HepG2 (cell line): ENCODE data around the gene CCDC83. TPM values are rescaled to one million over a fixed set of nuclear protein-coding genes. Genes with fewer than 3 reads are reported as not detected.

Experiments used
- AFF4 ChIP-seq: sonication (generic); formaldehyde crosslinking; IDR thresholded peaks from 2 replicates; pipeline ENCODE4 v1.4.0; 2020; ENCODE audit warnings: missing genetic modification reagents
- AKNA ChIP-seq: sonication (generic); formaldehyde crosslinking; IDR thresholded peaks from 2 replicates; pipeline ENCODE4 v1.4.0; 2020; ENCODE audit warnings: missing genetic modification reagents, borderline replicate concordance
- ATF7 ChIP-seq, 2 experiments: fragments of 450-650 bp in 1 of 2; sonication (generic) in 1 of 2; formaldehyde crosslinking in 1 of 2; IDR thresholded peaks; 2 replicates each; pipeline versions ENCODE4 v1.4.0 to v1.6.1; 2016 to 2020; ENCODE audit warnings: antibody characterized with exemption in 1 of 2, mild to moderate bottlenecking in 1 of 2, missing genetic modification reagents in 1 of 2
- HNF1B ChIP-seq: sonication (generic); formaldehyde crosslinking; IDR thresholded peaks from 2 replicates; pipeline ENCODE4 v1.5.1; 2020; ENCODE audit warnings: mild to moderate bottlenecking, moderate library complexity, missing genetic modification reagents
- MAZ ChIP-seq, 2 experiments: sonication (generic) in 1 of 2; formaldehyde crosslinking in 1 of 2; IDR thresholded peaks; 2 replicates each; pipeline versions ENCODE4 v1.5.0 to v1.6.1; 2012 to 2020; ENCODE audit warnings: low read depth in 2 of 2, mild to moderate bottlenecking in 2 of 2, borderline replicate concordance in 1 of 2, improper control_type of control experiment in 1 of 2, low read length in 1 of 2, missing genetic modification reagents in 1 of 2, moderate library complexity in 1 of 2
- SATB2 ChIP-seq: sonication (generic); formaldehyde crosslinking; IDR thresholded peaks from 2 replicates; pipeline ENCODE4 v1.5.0; 2020; ENCODE audit warnings: missing genetic modification reagents
- ZNF326 ChIP-seq: sonication (generic); formaldehyde crosslinking; IDR thresholded peaks from 2 replicates; pipeline ENCODE4 v1.4.0; 2020; ENCODE audit warnings: missing genetic modification reagents, borderline replicate concordance
- ZNF550 ChIP-seq: sonication (generic); formaldehyde crosslinking; IDR thresholded peaks from 2 replicates; pipeline ENCODE4 v1.4.0; 2020; ENCODE audit warnings: mild to moderate bottlenecking, missing genetic modification reagents, borderline replicate concordance
- ZNF557 ChIP-seq: sonication (generic); formaldehyde crosslinking; IDR thresholded peaks from 2 replicates; pipeline ENCODE4 v1.4.0; 2020; ENCODE audit warnings: missing genetic modification reagents
- ZNF558 ChIP-seq: sonication (generic); formaldehyde crosslinking; IDR thresholded peaks from 2 replicates; pipeline ENCODE4 v1.9.0; 2022; ENCODE audit warnings: mild to moderate bottlenecking, missing genetic modification reagents, borderline replicate concordance
- ZNF713 ChIP-seq: sonication (generic); formaldehyde crosslinking; IDR thresholded peaks from 2 replicates; pipeline ENCODE4 v1.4.0; 2020; ENCODE audit warnings: mild to moderate bottlenecking, missing genetic modification reagents
- ZNF749 ChIP-seq: sonication (generic); formaldehyde crosslinking; IDR thresholded peaks from 2 replicates; pipeline ENCODE4 v1.8.0; 2022; ENCODE audit warnings: mild to moderate bottlenecking, missing genetic modification reagents, moderate library complexity, borderline replicate concordance
- ZSCAN31 ChIP-seq: sonication (generic); formaldehyde crosslinking; IDR thresholded peaks from 2 replicates; pipeline ENCODE4 v1.5.0; 2020; ENCODE audit warnings: low read depth, mild to moderate bottlenecking, missing genetic modification reagents
- polyA plus RNA-seq, 8 experiments: library from polyadenylated mRNA; depleted of rRNA in 3 of 8; stranded (reverse) in 7 of 8; unstranded in 1 of 8; fragments of >200 nt; fragmentation: Illumina TruSeq in 4 of 8; extraction: Trizol in 4 of 8; gene quantifications; 2 replicates each; pipeline versions ENCODE4 v1.2.1 to v1.2.3, GENCODE V29; 2011 to 2016; ENCODE audit warnings: low read depth in 4 of 8, missing spikeins in 1 of 8, mixed read lengths in 1 of 8; ENCODE audit not compliant: insufficient read depth in 1 of 8
- total RNA-seq, 5 experiments: library from RNA; depleted of rRNA; stranded (reverse); fragments of >200 nt; fragmentation: Illumina TruSeq; extraction: Trizol; gene quantifications; 2 replicates each; pipeline ENCODE4 v1.2.3, GENCODE V29; 2016; ENCODE audit warnings: low read depth in 1 of 5
- TF ChIP-seq, protein P1 (sequence below): sonication (generic); formaldehyde crosslinking; conservative IDR thresholded peaks from 2 replicates; pipeline ENCODE4 v1.5.0; 2020; ENCODE audit warnings: missing genetic modification reagents

The CCDC83 gene
- total and polyA plus RNA-seq, 2 of the 13 experiments (the other 11 are each of a cell fraction or from before 2014, with no cell fraction given) = not detected

GRCh38 chr11:85854557-85855340 is 434 bp upstream of the CCDC83 start (continued):
- TF ChIP-seq AFF4 (CRISPR knock-in tag) (no peak), ZNF326 (CRISPR knock-in tag) (no peak), ZNF550 (0 out of 2 replicates have a peak, but pooled peaks have one; percentile 22), ZSCAN31 (peak; percentile 92), ZNF713 (0 out of 2 replicates have a peak, but pooled peaks have one; percentile 78), ZNF557 (CRISPR knock-in tag) (peak; percentile 69; the same call in 1 of the 2 replicates), MAZ (IDR thresholded peaks at IDR 0.05; ENCODE audit: borderline replicate concordance, low read depth, low read length) (peak; percentile 99), MAZ (CRISPR knock-in tag; IDR thresholded peaks at IDR 0.05; ENCODE audit: low read depth) (peak; percentile 100), ATF7 (IDR thresholded peaks at IDR 0.05) (no peak), ATF7 (CRISPR knock-in tag; IDR thresholded peaks at IDR 0.05) (0 out of 2 replicates have a peak, but pooled peaks have one; percentile 41), AKNA (0 out of 2 replicates have a peak, but pooled peaks have one; percentile 76), ZNF558 (CRISPR knock-in tag) (peak; percentile 84; the same call in 1 of the 2 replicates), ZNF749 (CRISPR knock-in tag) (peak; percentile 84; the same call in 1 of the 2 replicates), SATB2 (CRISPR knock-in tag) (no peak), HNF1B (CRISPR knock-in tag) (peak; percentile 56; the same call in 1 of the 2 replicates)
- TF ChIP-seq, protein P1, sequence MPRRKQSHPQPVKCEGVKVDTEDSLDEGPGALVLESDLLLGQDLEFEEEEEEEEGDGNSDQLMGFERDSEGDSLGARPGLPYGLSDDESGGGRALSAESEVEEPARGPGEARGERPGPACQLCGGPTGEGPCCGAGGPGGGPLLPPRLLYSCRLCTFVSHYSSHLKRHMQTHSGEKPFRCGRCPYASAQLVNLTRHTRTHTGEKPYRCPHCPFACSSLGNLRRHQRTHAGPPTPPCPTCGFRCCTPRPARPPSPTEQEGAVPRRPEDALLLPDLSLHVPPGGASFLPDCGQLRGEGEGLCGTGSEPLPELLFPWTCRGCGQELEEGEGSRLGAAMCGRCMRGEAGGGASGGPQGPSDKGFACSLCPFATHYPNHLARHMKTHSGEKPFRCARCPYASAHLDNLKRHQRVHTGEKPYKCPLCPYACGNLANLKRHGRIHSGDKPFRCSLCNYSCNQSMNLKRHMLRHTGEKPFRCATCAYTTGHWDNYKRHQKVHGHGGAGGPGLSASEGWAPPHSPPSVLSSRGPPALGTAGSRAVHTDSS (CRISPR knock-in tag) = no peak
